Karpas-422 (cell line): ENCODE data around the gene AKIRIN1. TPM values are rescaled to one million over a fixed set of nuclear protein-coding genes. Genes with fewer than 3 reads are reported as not detected.

Source experiments
- DNase-seq: peaks from one replicate; pipeline ENCODE4 v3.0.0-alpha.2; 2015
- H2AFZ ChIP-seq: fragments of 200-600 bp; sonication (generic); 2 replicates; pipeline ENCODE4 v1.6.1; 2014; ENCODE audit warnings: antibody characterized with exemption, low read length, mixed read lengths
- H3K27ac ChIP-seq: fragments of 200-600 bp; sonication (generic); 2 replicates; pipeline ENCODE4 v1.5.1; 2014; ENCODE audit warnings: mild to moderate bottlenecking, low read length, moderate library complexity
- H3K27me3 ChIP-seq: fragments of 200-600 bp; sonication (generic); 2 replicates; pipeline ENCODE4 v1.6.1; 2014; ENCODE audit warnings: low read length, mixed read lengths
- H3K36me3 ChIP-seq: fragments of 200-600 bp; sonication (generic); 2 replicates; pipeline ENCODE4 v1.6.1; 2014; ENCODE audit warnings: low read length, mixed read lengths; ENCODE audit not compliant: insufficient read depth
- H3K4me1 ChIP-seq: fragments of 200-600 bp; sonication (generic); 2 replicates; pipeline ENCODE4 v1.6.1; 2014; ENCODE audit warnings: mild to moderate bottlenecking, low read length, mixed read lengths
- H3K4me2 ChIP-seq: fragments of 200-600 bp; sonication (generic); 2 replicates; pipeline ENCODE4 v1.6.1; 2014; ENCODE audit warnings: low read length, low read depth, mild to moderate bottlenecking; ENCODE audit not compliant: poor library complexity, severe bottlenecking
- H3K4me3 ChIP-seq: fragments of 200-600 bp; sonication (generic); 2 replicates; pipeline ENCODE4 v1.5.1; 2014; ENCODE audit warnings: mild to moderate bottlenecking, antibody characterized with exemption, low read length, mixed read lengths
- H3K79me2 ChIP-seq: fragments of 200-600 bp; sonication (generic); 2 replicates; pipeline ENCODE4 v1.6.1; 2014; ENCODE audit warnings: mild to moderate bottlenecking, low read length, mixed read lengths
- H3K9ac ChIP-seq: fragments of 200-600 bp; sonication (generic); 2 replicates; pipeline ENCODE4 v1.6.0; 2014; ENCODE audit warnings: low read length
- H3K9me2 ChIP-seq: fragments of 200-600 bp; sonication (generic), shearing (Covaris generic); replicated peaks from 2 replicates; pipeline ENCODE4 v1.6.0; 2014; ENCODE audit warnings: mild to moderate bottlenecking, low read length, moderate library complexity; ENCODE audit not compliant: insufficient read depth
- H3K9me3 ChIP-seq: fragments of 300-700, 200-600 bp; sonication (generic); 2 replicates; pipeline ENCODE4 v1.6.1; 2014; ENCODE audit warnings: low read length, mixed read lengths
- H4K20me1 ChIP-seq: fragments of 200-600 bp; sonication (generic); 2 replicates; pipeline ENCODE4 v1.6.1; 2014; ENCODE audit warnings: mild to moderate bottlenecking, antibody characterized with exemption, low read length, low read depth; ENCODE audit not compliant: insufficient read depth
- total RNA-seq: library from RNA; depleted of rRNA; stranded (reverse); fragments of >200 nt; shearing (Covaris generic); gene quantifications from 2 replicates; pipeline ENCODE4 v1.2.3, GENCODE V29; 2014; ENCODE audit warnings: low replicate concordance

The AKIRIN1 gene
- total RNA-seq, 1 experiment from 2014 or later: 131 TPM

- Histone ChIP-seq H2AFZ (peak overlapping the region; percentile 79), H3K9me3 (no peaks in the 10 kb centered on the region), H3K79me2 (peaks cover 42% of the 10 kb centered on the region), H3K9me2 (no peaks in the 10 kb centered on the region), H3K9ac (peak overlapping the region; percentile 63), H3K4me1 (peaks cover 22% of the 10 kb centered on the region), H3K4me3 (peak overlapping the region; percentile 59), H3K4me2 (peak overlapping the region; percentile 70), H3K36me3 (peaks cover 15% of the 10 kb centered on the region; the same call in 1 of the 2 replicates), H3K27me3 (no peaks in the 10 kb centered on the region), H4K20me1 (peaks cover 35% of the 10 kb centered on the region), H3K27ac (peak overlapping the region; percentile 48; the same call in 1 of the 2 replicates)
- no peak for DNase-seq
Measured at GRCh38 chr1:38990386-38990737, 714 bp upstream of the AKIRIN1 start.

- peak; percentile 59 for DNase-seq
- peaks cover 22% of the 10 kb centered on the region for H3K4me1 ChIP-seq
Measured at GRCh38 chr1:38991638-38992411, 749 bp downstream of the AKIRIN1 start.

GRCh38 chr1:38992412-38993111, 1.5 kb downstream of the AKIRIN1 start:
- DNase-seq: peak; percentile 79
- Histone ChIP-seq H3K4me1 (peaks cover 22% of the 10 kb centered on the region), H3K4me3 (peak overlapping the region; percentile 68)

More at GRCh38 chr1:38991638-38992411, 749 bp downstream of the AKIRIN1 start:
- Histone ChIP-seq H3K4me3 (peak overlapping the region; percentile 68), H3K36me3 (peaks cover 17% of the 10 kb centered on the region; the same call in 1 of the 2 replicates), H3K79me2 (peaks cover 57% of the 10 kb centered on the region), H2AFZ (no peak overlapping the region), H3K27ac (peak overlapping the region; percentile 73), H3K9ac (peak overlapping the region; percentile 99), H3K9me3 (no peaks in the 10 kb centered on the region), H3K27me3 (no peaks in the 10 kb centered on the region), H4K20me1 (peaks cover 45% of the 10 kb centered on the region), H3K9me2 (no peaks in the 10 kb centered on the region), H3K4me2 (peak overlapping the region; percentile 71)

GRCh38 chr1:38994196-38994595, 3.1 kb downstream of the AKIRIN1 start:
- Histone ChIP-seq H3K4me2 (no peak overlapping the region), H3K4me1 (peaks cover 22% of the 10 kb centered on the region), H4K20me1 (peaks cover 63% of the 10 kb centered on the region)

More at GRCh38 chr1:38992412-38993111, 1.5 kb downstream of the AKIRIN1 start:
- peaks cover 64% of the 10 kb centered on the region for H3K79me2 ChIP-seq
- no peaks in the 10 kb centered on the region for H3K9me3 ChIP-seq
- H3K9me2 ChIP-seq: no peaks in the 10 kb centered on the region
- no peaks in the 10 kb centered on the region for H3K27me3 ChIP-seq
- peaks cover 21% of the 10 kb centered on the region; the same call in 1 of the 2 replicates for H3K36me3 ChIP-seq
- H4K20me1 ChIP-seq: peaks cover 53% of the 10 kb centered on the region
- no peak overlapping the region for H2AFZ ChIP-seq
- peak overlapping the region; percentile 71 for H3K4me2 ChIP-seq
- peak overlapping the region; percentile 73 for H3K27ac ChIP-seq
- H3K9ac ChIP-seq: peak overlapping the region; percentile 99

GRCh38 chr1:38997034-38997900, 6.2 kb downstream of the AKIRIN1 start:
- peaks cover 58% of the 10 kb centered on the region; the same call in 1 of the 2 replicates for H3K36me3 ChIP-seq
- H3K4me3 ChIP-seq: no peak overlapping the region
- no peaks in the 10 kb centered on the region for H3K9me3 ChIP-seq
- no peaks in the 10 kb centered on the region for H3K27me3 ChIP-seq
- H3K79me2 ChIP-seq: peaks cover 76% of the 10 kb centered on the region
- H3K9ac ChIP-seq: no peak overlapping the region
- H3K27ac ChIP-seq: no peak overlapping the region
- H3K4me1 ChIP-seq: peaks cover 9% of the 10 kb centered on the region
- H3K9me2 ChIP-seq: no peaks in the 10 kb centered on the region
- no peak for DNase-seq
- H4K20me1 ChIP-seq: peaks cover 57% of the 10 kb centered on the region
- H3K4me2 ChIP-seq: no peak overlapping the region
- no peak overlapping the region for H2AFZ ChIP-seq

More at GRCh38 chr1:38994196-38994595, 3.1 kb downstream of the AKIRIN1 start:
- H3K4me3 ChIP-seq: no peak overlapping the region
- H3K36me3 ChIP-seq: peaks cover 35% of the 10 kb centered on the region; the same call in 1 of the 2 replicates
- no peak overlapping the region for H3K9ac ChIP-seq
- no peaks in the 10 kb centered on the region for H3K9me2 ChIP-seq
- H3K79me2 ChIP-seq: peaks cover 80% of the 10 kb centered on the region
- H3K27me3 ChIP-seq: no peaks in the 10 kb centered on the region
- no peaks in the 10 kb centered on the region for H3K9me3 ChIP-seq
- H3K27ac ChIP-seq: no peak overlapping the region
- DNase-seq: no peak
- no peak overlapping the region for H2AFZ ChIP-seq

- Histone ChIP-seq H3K9me3 (no peaks in the 10 kb centered on the region), H3K27ac (no peak overlapping the region), H3K4me3 (no peak overlapping the region), H3K27me3 (no peaks in the 10 kb centered on the region), H4K20me1 (peaks cover 52% of the 10 kb centered on the region), H2AFZ (no peak overlapping the region), H3K36me3 (peaks cover 57% of the 10 kb centered on the region; the same call in 1 of the 2 replicates), H3K4me1 (peaks cover 3% of the 10 kb centered on the region), H3K4me2 (no peak overlapping the region), H3K79me2 (peaks cover 70% of the 10 kb centered on the region), H3K9me2 (no peaks in the 10 kb centered on the region), H3K9ac (no peak overlapping the region)
- DNase-seq: no peak
Measured at GRCh38 chr1:38997901-38998190, 6.8 kb downstream of the AKIRIN1 start.

- H4K20me1 ChIP-seq: peaks cover 22% of the 10 kb centered on the region
- no peak overlapping the region for H3K4me2 ChIP-seq
- H3K4me3 ChIP-seq: no peak overlapping the region
- peaks cover 78% of the 10 kb centered on the region for H3K36me3 ChIP-seq
- no peak overlapping the region for H2AFZ ChIP-seq
- no peak overlapping the region for H3K9ac ChIP-seq
- no peak overlapping the region for H3K27ac ChIP-seq
- peak; percentile 36 for DNase-seq
- no peaks in the 10 kb centered on the region for H3K4me1 ChIP-seq
- H3K27me3 ChIP-seq: no peaks in the 10 kb centered on the region
- no peaks in the 10 kb centered on the region for H3K9me3 ChIP-seq
- H3K9me2 ChIP-seq: no peaks in the 10 kb centered on the region
- peaks cover 41% of the 10 kb centered on the region for H3K79me2 ChIP-seq
Measured at GRCh38 chr1:39001516-39002421, 10.7 kb downstream of the AKIRIN1 start.
